K562 (cell line): ENCODE measurements around the gene CCSAP.

Experiments used
- CBFB ChIP-seq: sonication (generic); formaldehyde crosslinking; IDR thresholded peaks from 2 replicates; pipeline ENCODE4 v1.4.0; 2020; ENCODE audit warnings: mild to moderate bottlenecking, missing genetic modification reagents
- JUN ChIP-seq, 2 experiments: sonication (generic) in 1 of 2; formaldehyde crosslinking in 1 of 2; IDR thresholded peaks; 2 replicates each; pipeline versions ENCODE4 v1.6.1 to v1.8.0; 2012 to 2022; ENCODE audit warnings: borderline replicate concordance in 2 of 2, mild to moderate bottlenecking in 2 of 2, improper control_type of control experiment in 1 of 2, low read depth in 1 of 2, low read length in 1 of 2, missing genetic modification reagents in 1 of 2
- TAF1 ChIP-seq: IDR thresholded peaks from 2 replicates; pipeline ENCODE4 v1.6.1; 2011; ENCODE audit warnings: mild to moderate bottlenecking, low read length, moderate library complexity; ENCODE audit not compliant: insufficient read depth, control insufficient read depth, severe bottlenecking; ENCODE audit errors: extremely low read depth
- TAF7 ChIP-seq: fragments of 450-650 bp; IDR thresholded peaks from 2 replicates; pipeline ENCODE4 v1.6.1; 2016; ENCODE audit warnings: missing genetic modification characterization, missing compliant biosample characterization

GRCh38 chr1:229283183-229283611 lies 59.6 kb downstream of the CCSAP start:
- TF ChIP-seq TAF7 (tag) (no peak), JUN (IDR thresholded peaks at IDR 0.05; ENCODE audit: borderline replicate concordance, low read depth, low read length) (no peak), JUN (CRISPR knock-in tag; IDR thresholded peaks at IDR 0.05; ENCODE audit: borderline replicate concordance) (no peak), CBFB (CRISPR knock-in tag) (no peak), TAF1 (no peak)
